NCI-H1694 (cell line): ENCODE measurements around the gene ONECUT3.

Experiments
- DNase-seq: peaks from one replicate; lab custom pipeline; 2025; lab: John Stamatoyannopoulos, UW

ONECUT3 gene

DNA sequence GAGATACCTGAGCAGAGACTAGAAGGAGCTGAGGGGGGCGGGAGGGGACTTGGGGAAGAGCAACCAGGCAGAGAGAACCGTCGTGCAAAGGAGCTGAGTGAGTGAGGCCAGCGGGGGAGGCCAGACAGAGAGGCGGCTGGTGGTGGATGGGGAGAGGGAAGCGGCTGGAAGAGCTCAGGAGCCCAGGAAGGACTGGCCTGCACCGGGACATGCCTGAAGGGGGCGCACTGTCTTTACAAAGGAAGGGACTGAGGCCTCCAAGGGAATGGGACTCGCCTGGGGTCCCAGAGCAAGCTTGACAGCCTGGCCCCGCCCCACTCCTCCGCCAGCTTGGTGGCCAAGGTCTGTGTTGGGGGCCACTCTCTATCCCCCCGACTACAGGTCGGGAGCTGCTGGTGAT lies 14.9 kb downstream of the ONECUT3 start:
- DNase-seq = no peak

DNA sequence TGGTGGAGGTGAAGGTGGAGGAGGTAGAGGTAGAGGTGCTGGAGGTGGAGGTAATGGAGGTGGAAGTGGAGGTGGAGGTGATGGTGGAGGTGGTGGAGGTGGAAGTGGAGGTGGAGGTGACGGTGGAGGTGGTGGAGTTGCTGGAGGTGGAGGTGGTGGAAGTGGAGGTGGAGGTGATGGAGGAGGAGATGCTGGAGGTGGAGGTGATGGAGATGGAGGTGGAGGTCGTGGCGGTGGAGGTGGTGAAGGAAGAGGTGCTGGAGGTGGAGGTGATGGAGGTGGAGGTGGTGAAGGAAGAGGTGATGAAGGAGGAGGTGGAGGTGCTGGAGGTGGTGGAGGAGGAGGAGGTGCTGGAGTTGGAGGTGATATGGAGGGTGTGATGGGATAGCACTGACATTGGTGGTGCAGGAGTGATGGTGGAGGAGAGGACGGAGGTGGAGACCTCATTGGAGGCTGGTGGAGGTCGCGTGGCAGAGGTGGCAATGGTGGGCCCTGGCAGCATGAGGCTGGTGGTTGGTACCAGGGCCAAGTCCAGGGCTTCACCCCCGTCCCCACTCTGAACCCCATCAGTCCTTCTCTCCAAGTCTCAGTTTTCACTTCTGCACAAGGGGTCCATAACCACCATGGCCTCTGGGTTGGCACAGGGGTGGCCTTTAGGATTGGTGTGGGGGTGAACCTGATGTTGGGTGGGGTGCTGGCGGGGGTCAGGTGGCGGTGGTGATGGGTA lies 15.8 kb downstream of the ONECUT3 start:
- DNase-seq = no peak

DNA sequence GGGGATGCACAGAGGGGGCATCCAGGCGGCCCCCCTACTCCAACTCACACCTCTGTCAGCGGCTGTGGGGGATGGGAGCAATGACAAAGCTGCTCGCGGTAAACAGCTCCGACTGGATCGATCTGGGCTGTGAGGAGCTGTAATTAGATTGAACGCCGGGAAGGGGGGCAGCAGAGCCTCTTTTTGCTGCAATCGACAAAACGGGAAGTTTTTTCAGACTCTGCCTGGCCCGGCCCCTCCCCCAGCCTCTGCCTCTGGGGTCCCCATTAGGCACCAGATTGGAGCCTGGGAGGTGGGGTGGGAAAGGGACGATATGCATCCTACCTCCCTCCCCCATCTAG lies 16.3 kb downstream of the ONECUT3 start:
- DNase-seq = no peak

DNA sequence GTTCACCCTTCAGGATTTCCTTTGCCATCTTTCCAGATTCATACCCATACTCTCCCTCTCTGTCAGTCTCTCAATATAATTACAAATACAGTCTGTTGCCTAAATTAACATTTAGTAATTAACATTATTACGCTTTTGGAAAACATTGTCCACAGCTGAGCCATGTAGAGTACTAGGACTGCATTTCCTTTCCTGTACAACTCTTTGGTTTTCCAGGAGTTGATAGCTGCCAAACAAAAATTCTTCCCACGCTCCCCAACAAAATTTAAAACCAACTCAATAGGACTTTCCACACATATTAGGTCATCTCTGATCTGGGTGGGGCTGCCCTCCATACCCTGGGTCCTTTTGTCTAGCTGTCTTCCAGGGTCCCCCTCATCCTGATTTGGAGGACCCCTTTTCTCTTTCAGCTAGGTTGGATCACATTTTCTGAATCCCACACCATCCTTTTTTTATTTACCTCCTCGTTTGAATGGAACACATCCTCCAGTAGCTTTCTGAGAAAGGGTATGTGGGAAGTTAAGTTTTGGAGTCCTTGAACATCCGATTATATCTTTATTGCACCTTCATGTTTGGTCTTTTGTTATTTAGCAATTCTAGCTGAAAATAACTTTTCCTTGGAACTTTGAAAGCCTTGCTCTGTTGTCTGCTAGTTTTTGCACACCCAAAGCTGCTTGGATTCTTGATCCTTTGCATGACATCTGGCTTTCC lies 17.7 kb downstream of the ONECUT3 start:
- no peak for DNase-seq

DNA sequence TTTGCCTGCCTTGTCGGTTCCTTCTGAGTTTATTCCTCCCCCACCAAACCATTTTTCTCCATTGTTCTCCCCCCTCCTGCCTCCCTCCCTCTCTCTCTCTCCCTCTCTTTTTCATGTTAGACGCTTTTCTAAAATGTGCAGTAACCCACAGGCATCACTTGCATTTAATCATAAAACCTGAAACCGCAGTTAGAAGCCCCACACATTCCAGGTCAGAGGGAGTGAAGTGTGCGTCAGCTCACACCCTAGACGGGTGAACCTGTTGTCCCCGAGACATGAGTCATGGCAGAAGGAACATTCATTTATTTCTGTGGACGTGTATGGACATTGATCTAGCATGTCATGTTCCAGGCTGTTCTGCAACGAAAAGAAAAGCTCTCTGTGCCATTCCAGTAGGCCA lies 19.9 kb downstream of the ONECUT3 start:
- no peak for DNase-seq

DNA sequence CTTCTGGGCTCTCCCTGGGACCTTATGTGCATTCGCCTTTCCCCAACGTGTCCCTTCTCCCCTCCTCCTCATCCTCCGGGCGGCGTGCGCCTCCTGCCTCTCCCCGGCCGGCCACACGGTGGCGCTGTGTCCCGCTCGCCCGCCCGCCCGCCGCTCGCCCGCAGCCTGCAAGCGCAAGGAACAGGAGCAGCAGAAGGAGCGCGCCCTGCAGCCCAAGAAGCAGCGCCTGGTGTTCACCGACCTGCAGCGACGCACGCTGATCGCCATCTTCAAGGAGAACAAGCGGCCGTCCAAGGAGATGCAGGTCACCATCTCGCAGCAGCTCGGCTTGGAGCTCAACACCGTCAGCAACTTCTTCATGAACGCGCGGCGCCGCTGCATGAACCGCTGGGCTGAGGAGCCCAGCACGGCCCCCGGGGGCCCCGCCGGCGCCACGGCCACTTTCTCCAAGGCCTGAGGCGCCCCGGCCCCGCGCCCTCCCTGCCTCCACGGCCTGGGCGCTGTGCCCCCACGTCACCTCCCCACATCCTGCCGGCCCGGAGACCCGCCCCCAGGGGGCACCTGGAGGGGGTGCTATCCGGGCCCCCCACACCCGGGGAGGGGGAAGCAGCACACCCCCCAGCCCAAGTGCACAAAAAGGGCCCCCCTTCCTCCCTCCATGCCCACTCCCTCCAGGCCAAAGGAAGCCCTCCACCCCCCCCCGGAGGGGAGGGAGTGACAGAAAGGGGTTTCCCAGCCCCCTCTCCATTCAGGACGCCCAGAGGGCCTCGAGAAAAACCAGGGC lies 21.9 kb downstream of the ONECUT3 start:
- DNase-seq = no peak

DNA sequence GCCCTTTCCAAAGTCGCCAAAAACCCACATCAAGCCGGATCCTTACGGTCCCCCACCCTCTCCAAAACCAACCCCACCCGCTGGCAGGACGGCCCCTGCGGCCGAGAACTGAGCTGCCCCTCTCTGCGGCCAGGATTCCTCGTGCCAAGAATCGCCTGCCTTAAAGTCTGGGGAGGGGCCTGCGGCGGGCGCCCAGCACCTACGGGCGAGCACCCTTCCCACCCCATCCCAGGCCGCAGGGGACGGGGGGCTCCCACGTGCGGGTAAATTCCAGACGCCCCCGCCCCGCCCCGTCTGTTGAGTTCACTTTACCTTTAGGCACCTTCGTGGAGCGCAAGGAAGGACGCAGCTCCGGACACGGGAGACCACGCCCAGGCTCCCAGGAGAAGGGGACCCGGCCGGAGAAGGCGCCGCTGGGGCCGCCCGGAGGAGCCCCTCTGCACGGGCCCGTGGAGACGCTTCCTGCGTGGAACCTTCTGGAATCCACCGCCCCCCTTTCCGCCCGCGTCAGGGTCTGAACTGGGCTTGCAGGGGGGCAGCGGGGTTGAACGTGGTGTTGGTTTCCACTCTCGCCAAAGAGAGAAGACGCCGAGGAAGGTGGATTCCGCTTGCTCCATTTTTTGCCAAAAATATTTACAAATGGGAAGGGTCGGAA lies 22.8 kb downstream of the ONECUT3 start:
- DNase-seq = no peak

DNA sequence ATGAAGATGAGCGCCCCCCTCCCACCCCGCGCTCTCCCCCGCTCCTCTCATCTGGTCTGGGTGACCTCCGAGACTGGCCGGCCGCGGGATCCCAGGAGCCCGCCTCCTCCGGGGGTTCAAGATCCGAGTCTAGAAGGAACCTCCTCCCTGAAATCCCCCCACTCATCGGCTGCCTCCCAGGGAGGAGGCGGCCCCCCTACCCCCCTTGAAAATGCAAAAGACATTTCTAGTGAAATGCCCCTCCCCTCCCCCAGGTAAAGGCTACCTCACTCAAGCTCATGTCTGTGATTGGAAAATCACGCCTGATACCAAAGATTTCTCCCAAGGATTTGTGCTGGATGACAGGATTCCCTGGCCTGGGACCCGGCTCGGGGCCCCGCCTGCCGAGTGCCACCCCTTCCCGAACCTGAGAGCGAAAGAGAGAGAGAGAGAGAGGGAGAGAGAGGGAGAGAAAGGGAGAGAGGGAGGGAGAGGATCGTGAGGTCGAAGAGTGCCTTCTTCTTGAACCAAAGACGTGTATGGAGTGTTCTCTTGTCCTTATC lies 23.4 kb downstream of the ONECUT3 start:
- no peak for DNase-seq

DNA sequence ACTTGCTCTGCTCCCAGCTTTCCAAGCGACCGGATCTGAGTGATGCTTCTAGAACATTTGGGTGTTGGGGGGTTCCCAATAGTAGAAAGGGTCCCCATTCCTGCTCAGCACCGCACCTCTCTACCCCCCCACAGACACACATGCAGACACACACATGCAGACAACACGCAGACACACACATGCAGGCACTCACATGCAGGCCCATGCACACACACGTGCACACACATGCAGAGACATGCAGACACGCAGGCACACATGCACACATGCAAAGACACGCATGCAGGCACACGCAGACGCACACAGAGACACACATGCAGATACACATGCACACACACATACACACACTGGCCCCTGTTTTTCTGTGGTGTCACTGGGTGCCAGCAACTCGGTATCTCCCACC lies 23.8 kb downstream of the ONECUT3 start:
- no peak for DNase-seq

DNA sequence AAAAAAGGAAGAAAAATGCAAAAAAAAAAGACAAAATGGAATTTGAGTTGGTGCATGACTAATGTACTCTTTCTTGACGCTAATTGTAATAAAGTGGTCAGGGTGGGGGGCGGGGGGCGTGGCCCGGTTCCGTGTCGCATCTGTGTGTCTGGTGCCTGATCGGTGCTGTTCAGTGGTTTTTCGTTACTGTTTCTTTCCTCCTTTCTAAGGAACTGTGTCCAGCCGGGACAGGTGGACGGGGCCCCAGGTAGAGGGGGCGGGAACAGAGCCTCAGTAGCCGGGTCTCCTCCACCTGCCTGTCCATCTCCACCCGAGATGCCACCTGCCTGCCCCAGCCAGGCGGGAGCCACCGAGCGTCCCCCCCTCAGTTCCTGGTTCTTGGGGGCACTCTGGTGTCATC lies 26.3 kb downstream of the ONECUT3 start:
- DNase-seq = no peak

DNA sequence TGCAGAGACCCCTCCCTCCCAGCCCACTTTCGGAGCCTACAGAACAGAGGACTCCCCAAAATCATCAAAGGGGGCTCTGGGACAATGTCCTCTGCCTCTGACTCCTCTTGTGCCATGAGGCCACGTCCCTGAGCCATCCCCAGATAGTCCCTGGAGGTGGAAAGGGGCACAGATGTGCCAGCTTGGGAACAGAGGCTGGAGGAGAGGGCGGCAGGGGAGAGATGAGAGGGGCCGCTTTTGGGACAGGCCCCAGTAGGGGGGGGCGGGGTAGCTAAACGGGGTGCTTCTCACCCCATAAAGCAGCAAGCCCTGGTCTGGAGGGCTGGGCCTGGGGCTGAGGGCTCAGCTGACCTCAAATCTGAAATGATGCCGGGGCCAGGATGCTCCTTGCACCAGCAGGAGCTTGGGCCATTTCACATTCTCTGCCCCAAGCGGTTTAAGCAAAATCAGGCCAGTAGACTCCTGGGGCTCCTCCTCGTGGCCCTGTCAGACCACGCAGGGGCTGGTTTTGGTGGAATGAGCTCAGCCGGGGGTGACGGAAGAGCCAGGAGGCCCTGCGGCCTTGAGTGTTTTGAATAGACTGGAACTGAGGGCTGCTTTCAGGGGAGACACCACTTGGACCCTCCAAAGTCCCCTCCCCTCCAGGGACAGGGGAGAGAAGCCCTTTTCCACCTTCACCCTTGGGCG lies 27.1 kb downstream of the ONECUT3 start:
- no peak for DNase-seq

DNA sequence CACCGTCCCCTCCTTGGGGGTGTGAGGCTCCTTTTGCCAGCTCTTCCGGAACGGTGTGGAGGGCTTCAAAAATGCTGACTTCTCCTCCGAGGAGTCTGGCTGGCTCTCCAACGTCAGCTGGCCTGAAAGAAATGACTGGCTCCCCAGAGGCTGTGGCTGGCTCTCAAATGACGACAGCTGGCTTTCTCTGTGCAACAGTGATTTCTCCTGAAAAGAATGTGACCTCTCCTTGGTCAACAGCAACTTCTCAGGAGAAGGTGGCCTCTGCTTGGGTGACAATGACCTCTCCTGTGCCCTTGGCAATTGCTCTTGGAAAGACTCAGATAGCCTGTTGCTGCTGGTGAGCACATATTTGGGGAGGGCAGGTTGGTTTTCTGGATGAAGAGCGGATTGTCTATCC lies 29.2 kb downstream of the ONECUT3 start:
- no peak for DNase-seq

DNA sequence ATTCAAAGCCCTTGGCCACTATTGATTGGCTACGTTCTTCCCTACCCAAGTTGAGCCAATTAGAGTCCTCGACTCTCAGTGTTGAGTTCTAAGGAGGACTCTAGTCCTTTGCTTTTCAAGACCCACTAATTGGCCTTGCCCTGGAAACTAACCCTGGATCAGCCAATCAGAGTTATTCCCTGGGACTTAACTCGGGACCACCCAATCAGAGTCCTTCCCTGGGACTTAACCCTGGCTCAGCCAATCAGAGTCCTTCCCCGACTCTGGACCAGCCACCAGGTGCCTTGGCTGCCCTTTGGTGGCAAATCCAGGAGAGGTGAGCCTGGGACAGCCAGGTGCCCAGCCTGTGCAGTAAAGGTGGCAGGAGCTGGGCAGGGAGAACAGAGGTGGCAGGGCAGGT lies 30.0 kb downstream of the ONECUT3 start:
- DNase-seq = no peak

DNA sequence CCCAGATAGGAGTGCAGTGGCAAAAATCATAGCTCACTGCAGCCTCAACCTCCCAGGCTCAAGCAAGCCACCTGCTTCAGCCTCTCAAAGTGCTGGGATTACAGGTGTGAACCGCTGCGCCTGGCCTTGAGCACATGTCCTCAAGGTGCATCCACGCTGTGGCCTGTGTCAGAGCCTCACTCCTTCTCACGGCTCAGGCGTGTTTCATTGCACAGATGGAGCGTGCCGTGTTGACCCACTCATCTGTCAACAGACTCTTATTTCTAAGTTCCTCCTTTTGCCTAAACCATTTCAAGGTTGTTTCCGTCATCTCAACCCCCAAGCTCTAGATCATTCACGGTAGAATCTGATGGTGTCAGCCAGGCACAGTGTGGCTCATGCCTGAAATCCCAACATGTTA lies 30.6 kb downstream of the ONECUT3 start:
- no peak for DNase-seq

DNA sequence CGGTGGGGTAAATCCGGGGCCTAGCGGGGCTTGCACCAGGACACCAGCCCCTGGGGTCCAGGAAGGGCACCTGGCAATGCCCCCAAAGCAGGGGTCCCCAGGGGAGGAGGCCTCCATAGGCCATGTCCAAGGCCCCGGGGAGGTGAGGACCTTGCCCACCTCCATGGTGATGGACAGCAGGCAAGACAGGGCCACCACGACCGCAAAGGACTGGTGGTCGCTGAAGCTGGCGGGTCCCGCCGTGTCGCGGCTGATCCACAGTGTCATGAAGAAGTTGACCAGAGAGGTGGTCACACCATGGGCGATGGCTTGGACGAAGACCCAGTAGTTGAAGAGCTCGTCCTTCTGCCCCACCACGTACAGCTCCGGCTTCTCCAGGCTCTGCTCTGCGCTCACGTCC lies 32.0 kb downstream of the ONECUT3 start:
- no peak for DNase-seq

DNA sequence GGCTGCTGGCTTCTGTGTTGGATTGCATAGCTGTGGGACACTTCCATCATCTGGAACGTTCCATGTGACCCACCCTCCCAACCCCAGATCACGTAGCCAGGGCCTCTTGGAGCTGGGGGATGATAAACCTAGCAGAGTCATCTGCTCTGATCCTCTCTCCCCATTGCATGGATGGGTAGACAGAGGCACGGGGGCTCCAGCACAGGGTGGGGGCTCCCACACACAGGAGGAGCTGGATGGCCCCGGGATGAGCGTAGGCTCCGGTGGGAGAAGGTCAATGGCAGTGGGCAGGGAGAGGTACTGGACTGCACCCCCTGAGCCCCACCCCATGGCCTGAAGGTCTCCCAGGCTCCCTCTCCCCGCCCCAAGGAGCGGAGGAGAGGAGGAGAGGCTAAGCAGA lies 33.4 kb downstream of the ONECUT3 start:
- no peak for DNase-seq

DNA sequence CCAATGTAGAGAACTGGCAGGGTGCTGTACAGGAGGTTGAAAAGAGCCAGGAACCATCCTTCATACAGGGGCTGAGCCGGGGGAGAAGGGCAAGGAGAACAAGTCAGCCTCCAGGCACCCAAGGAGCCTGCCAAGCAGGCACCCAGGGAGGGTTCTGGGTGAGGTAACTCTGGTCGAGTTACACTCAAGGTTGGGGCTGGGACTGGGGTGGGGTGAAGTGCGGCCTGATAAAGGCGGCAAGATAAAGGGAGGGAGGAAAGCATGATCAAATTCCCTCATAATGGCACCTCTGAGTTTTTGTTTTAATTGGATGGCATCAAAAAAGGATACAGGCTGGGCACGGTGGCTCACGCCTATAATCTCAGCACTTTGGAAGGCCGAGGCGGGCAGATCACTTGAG lies 33.8 kb downstream of the ONECUT3 start:
- no peak for DNase-seq

DNA sequence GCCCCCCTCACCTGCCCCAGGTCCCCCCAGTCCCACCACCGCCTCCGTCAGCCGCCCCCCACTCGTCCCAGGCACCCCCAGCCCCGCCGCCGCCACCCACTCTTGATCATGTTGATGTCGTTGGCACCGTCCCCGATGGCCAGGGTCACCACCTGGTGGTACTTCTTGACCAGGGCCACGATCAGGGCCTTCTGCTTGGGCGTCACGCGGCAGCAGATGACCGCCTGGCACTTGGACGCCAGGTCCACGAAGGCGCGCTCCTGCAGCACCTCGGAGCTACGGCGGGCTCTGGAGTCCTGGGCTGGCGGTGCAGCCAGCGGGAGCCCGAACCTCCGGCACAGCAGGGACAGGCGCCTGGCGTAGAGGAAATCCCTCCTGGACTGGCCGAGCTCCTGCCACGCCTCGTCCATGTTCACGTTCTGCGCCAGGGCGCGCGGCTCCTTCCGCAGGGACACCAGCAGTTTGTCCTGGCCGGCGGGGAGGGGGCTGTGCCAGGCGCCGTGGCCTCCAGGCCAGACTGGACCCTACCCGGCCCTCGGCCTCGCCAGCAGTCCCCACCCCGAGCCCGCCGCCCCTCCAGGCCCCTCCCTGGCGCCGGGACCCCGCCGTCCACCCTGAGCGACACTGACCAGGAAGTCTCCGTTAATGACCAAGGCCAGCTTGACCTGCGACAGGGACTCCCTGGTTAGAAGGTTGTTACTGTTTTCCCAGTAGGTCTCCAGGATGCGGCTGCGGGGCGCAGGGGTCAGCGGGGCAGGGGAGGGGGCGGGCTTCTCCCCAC lies 36.1 kb downstream of the ONECUT3 start:
- no peak for DNase-seq

DNA sequence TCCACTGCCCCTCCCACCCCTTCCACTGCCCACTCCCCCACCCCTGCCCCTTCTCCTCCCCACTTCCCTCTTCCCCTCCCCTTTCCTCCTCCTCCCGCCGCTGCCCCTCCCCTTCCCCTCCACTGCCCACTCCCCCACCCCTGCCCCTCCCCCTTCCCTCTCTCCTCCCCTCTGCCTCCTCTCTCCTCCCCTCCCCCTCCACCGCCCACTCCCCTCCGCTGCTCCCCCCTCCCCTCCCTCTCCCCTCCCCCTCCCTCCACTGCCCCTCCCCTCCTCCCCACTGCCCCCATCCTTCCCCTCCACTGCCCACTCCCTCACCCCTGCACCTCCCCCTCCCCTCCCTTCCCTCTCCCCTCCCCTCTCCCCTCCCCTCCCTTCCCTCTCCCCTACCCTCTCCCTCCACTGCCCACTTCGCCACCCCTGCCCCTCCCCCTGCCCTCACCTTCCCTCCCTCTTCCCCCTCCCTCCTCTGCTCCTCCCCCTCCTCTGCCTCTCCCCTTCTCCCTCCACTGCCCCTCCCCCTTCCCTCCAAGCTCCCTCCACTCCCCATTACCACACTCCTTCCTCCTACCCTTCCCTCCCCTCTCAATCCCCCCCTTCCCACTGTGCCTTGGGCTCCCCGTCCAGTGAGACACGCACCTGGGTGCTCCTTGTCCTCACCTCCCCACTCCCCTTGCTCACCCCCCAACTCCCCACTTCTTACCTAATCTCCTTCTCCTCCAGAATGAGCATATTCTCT lies 36.9 kb downstream of the ONECUT3 start:
- DNase-seq = no peak

DNA sequence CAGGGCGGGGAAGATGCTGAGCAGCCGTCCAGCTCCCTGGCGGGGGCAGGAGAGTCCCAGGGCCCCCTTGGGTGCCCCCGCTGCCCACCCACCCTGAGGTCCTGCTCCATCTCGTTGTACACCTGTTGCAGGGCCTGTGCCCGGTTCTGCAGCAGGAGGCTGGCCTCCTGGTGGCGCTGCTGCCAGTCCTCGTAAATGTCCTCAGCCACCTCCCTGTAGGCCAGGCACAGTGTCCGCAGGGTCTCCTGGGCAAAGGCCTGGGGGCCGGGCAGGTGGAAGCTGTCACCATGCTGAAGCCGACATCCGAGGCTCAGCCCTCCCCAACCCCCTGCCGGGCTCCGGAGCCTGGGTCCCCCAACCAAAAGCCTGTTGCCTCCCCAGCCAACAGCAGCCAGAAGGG lies 38.6 kb downstream of the ONECUT3 start:
- DNase-seq = no peak
